Uterus (tissue), 4 donors: Measurements from ENCODE around the gene FMN1. TPM values are rescaled to one million over a fixed set of nuclear protein-coding genes. Genes with fewer than 3 reads are reported as not detected.
"Not testable (repeated sequence)": the region's sequence is repeated elsewhere in the genome, so short reads cannot be mapped to it uniquely, and the experiment has no call there.

Experiments used
- DNase-seq, 2 donors: peaks; one replicate each; pipeline ENCODE4 v3.0.0-alpha.2; 2019 to 2020
- H3K27ac ChIP-seq, 2 donors: fragments of 200-600 bp; sonication (generic); 1 replicate in 1 of 2; 2 replicates in 1 of 2; pipeline ENCODE4 v1.5.1; 2016 to 2018
- H3K27me3 ChIP-seq, 2 donors: fragments of 200-600 bp; sonication (generic); one replicate each; pipeline ENCODE4 v1.5.1; 2018 to 2019; ENCODE audit warnings: control low read depth in 1 of 2
- H3K36me3 ChIP-seq, 2 donors: fragments of 200-600 bp; sonication (generic); one replicate each; pipeline ENCODE4 v1.5.1; 2019; ENCODE audit warnings: control low read depth in 1 of 2
- H3K4me1 ChIP-seq, 2 donors: fragments of 200-600 bp; sonication (generic); one replicate each; pipeline ENCODE4 v1.5.1; 2018 to 2019; ENCODE audit warnings: control low read depth in 1 of 2
- H3K4me3 ChIP-seq, 2 donors: fragments of 200-600 bp; sonication (generic); 1 replicate in 1 of 2; 2 replicates in 1 of 2; pipeline ENCODE4 v1.5.1; 2018 to 2019; ENCODE audit warnings: mild to moderate bottlenecking in 1 of 2
- H3K9me3 ChIP-seq, 2 donors: fragments of 200-600 bp; sonication (generic); one replicate each; pipeline ENCODE4 v1.5.1; 2019; ENCODE audit warnings: control low read depth in 1 of 2
- POLR2A ChIP-seq, 2 donors: fragments of 450-650 bp; IDR thresholded peaks; one replicate each; pipeline ENCODE4 v1.6.1; 2016; ENCODE audit warnings: antibody characterized with exemption in 2 of 2, mild to moderate bottlenecking in 1 of 2, moderate library complexity in 1 of 2
- intact Hi-C: fragments of 100-400 bp; cut with DNase I; formaldehyde crosslinking; loops from one replicate; pipeline ENCODE4 v1.15.1; 2023; ENCODE audit warnings: low total_unique reads
- total RNA-seq, 4 donors: library from RNA; depleted of rRNA in 3 of 4; stranded (reverse); fragments of >200 nt in 3 of 4; gene quantifications; one replicate each; pipeline versions ENCODE4 v1.1.0 to v1.2.4, GENCODE V29; 2014 to 2023
- TF ChIP-seq, protein P1 (sequence below), 4 experiments: fragments of 200-600 bp in 2 of 4; fragments of 450-650 bp in 2 of 4; sonication (generic) in 2 of 4; IDR thresholded peaks; one replicate each; pipeline ENCODE4 v1.5.1; 2016 to 2019; ENCODE audit warnings: antibody characterized with exemption in 4 of 4, mild to moderate bottlenecking in 2 of 4, moderate library complexity in 1 of 4
- donor health status: DM: yes; HTN: yes; CAD: no.

Gene FMN1
- total RNA-seq, 4 donors from 2014 or later: 1.3 to 9.3 (median 5.0) TPM

DNA sequence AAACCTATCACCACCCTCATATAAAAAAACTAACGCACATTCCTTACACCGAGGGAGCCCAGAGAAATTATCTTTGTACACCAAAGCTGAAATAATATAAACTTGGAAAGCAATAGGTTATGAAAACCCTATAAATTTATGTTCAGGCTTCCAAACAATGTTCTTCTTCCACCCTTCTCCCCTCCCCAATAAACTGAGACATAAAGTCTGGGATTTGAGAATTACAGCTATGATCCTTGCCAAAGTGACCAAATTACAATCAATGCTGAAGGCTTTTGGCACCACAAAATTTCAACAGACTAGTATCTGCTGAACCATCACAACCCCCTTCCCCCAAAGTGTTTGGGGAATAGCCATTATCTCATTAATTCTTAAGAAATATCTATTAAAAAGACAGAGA lies 237.8 kb downstream of the FMN1 start:
- H3K36me3 ChIP-seq: no peaks in the 10 kb centered on the region
- no peaks in the 10 kb centered on the region for H3K9me3 ChIP-seq
- H3K4me3 ChIP-seq: no peak overlapping the region
- no peaks in the 10 kb centered on the region for H3K27me3 ChIP-seq
- H3K27ac ChIP-seq: no peak overlapping the region
- intact Hi-C loops: no loop called here
- H3K4me1 ChIP-seq: no peaks in the 10 kb centered on the region
- TF ChIP-seq, protein P1, sequence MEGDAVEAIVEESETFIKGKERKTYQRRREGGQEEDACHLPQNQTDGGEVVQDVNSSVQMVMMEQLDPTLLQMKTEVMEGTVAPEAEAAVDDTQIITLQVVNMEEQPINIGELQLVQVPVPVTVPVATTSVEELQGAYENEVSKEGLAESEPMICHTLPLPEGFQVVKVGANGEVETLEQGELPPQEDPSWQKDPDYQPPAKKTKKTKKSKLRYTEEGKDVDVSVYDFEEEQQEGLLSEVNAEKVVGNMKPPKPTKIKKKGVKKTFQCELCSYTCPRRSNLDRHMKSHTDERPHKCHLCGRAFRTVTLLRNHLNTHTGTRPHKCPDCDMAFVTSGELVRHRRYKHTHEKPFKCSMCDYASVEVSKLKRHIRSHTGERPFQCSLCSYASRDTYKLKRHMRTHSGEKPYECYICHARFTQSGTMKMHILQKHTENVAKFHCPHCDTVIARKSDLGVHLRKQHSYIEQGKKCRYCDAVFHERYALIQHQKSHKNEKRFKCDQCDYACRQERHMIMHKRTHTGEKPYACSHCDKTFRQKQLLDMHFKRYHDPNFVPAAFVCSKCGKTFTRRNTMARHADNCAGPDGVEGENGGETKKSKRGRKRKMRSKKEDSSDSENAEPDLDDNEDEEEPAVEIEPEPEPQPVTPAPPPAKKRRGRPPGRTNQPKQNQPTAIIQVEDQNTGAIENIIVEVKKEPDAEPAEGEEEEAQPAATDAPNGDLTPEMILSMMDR (IDR thresholded peaks at IDR 0.05): no peak
- TF ChIP-seq POLR2A (IDR thresholded peaks at IDR 0.05): no peak
- DNase-seq: no peak

DNA sequence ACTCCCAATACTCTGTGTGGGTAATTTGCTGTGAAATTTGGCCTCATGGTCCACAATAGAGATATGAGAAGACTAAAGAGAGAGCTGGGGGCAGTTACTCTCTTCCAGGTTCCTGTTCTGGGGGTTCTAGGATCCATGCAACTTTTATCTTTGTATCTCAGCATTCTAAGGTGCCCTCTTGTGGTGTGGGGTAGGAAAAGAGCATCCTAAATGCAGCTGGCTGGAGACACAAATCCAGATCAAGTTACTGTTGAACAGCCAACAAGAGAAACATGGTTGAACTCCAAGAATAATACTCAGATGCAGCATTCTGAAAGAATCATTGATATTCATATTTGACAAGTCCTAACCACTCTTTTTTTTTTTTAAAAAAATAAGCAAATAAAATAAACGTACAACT lies 238.5 kb downstream of the FMN1 start:
- Histone ChIP-seq H3K27ac (no peak overlapping the region), H3K4me1 (no peaks in the 10 kb centered on the region), H3K27me3 (no peaks in the 10 kb centered on the region), H3K36me3 (no peaks in the 10 kb centered on the region), H3K9me3 (no peaks in the 10 kb centered on the region), H3K4me3 (no peak overlapping the region)
- no peak for DNase-seq
- TF ChIP-seq, protein P1 (IDR thresholded peaks at IDR 0.05): peak in 1 of 4 experiments; percentile 30
- no peak for TF ChIP-seq POLR2A (IDR thresholded peaks at IDR 0.05)
- intact Hi-C loops: no loop called here

DNA sequence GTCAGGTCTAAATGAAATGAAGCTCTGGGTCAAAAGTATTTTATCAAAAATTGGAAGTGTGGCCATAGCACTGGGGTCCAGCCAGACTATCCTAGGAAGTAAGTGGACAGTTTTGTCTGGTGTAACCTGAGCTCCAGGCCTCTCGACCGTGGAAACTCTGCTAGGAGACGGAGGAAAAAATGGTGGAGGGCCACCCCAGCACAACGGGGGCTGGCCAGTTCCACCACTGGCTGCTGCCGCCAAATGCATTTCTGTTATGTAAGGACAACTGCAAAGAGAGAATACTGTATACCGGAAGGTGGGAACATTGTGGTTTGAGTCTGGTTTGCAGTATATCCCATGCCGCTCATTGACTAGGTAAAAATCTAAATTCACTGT lies 241.0 kb downstream of the FMN1 start:
- no peak for DNase-seq
- intact Hi-C loops: no loop called here
- Histone ChIP-seq H3K27me3 (no peaks in the 10 kb centered on the region), H3K27ac (no peak overlapping the region), H3K4me1 (no peaks in the 10 kb centered on the region), H3K9me3 (no peaks in the 10 kb centered on the region), H3K36me3 (no peaks in the 10 kb centered on the region), H3K4me3 (no peak overlapping the region)
- no peak for TF ChIP-seq POLR2A (IDR thresholded peaks at IDR 0.05)
- TF ChIP-seq, protein P1 (IDR thresholded peaks at IDR 0.05): no peak

DNA sequence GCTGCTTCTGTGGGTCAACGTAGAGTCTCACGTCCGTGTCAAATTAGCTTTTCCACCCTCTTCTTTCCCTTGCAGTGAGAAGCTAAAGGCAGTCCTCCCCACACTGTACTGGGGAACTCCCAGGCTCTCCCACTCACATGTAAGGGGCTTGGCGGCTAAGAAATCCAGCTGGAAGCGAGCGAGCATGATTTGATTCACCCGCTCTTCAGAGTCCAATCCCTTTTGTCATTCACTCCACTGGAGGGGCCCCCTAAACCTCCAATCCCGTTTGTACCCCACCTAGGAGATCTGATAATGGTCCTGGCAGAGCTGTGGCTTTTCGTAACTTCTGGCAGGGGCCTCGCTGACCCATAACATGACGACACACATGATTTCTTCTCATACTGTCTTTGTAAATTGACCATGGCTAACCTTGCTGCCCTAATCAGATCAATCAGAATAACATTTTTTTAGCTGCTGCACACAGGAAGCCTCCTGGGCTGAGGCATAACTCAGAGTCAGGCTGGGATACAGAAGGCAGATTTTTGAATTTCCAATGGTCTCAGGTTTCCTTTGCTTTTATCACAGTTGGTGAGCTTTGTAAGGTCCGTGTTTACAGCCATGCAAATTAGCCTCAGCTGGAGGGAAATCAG lies 241.5 kb downstream of the FMN1 start:
- intact Hi-C loops: no loop called here

DNA sequence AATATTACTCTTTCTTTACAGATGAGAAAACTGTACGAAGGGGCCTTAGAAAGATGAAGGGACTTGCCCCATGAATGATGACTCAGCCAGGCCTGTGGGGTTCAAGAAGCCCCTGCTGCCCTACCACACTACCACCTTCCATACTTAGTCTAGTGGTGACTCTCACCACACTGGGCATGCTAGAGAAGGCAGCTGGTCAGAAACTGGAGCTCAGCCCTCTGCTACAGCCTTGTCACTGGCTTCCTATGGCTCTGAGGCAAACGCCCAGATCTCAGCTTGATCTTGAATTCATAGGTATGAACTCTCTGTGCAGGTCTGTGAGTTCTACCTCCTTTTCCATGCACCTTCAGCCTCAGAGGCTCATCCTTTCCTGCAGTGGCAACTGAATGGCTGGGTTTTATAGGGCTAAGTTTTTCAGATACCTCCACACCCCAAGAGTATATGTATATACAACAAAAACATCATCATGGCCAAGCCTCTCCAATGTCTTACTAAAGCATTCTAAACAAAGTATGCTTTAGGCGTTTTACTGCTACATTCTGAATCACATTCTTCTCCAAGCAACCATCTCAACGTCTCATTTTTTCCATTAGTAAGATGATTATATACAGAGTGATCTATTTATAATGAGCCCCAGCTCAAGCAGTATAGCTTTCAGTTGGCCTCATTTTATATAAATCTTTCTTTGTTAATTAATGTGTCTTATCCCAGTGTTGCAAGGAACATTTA lies 242.6 kb downstream of the FMN1 start:
- H3K27ac ChIP-seq: no peak overlapping the region
- H3K27me3 ChIP-seq: no peaks in the 10 kb centered on the region
- H3K4me3 ChIP-seq: no peak overlapping the region
- H3K4me1 ChIP-seq: no peaks in the 10 kb centered on the region
- DNase-seq: no peak
- no peaks in the 10 kb centered on the region for H3K36me3 ChIP-seq
- intact Hi-C loops: no loop called here
- TF ChIP-seq, protein P1 (IDR thresholded peaks at IDR 0.05): no peak
- no peak for TF ChIP-seq POLR2A (IDR thresholded peaks at IDR 0.05)
- H3K9me3 ChIP-seq: no peaks in the 10 kb centered on the region

More for the DNA sequence above, 241.5 kb downstream of the FMN1 start:
- no peaks in the 10 kb centered on the region for H3K4me1 ChIP-seq
- H3K36me3 ChIP-seq: no peaks in the 10 kb centered on the region
- H3K9me3 ChIP-seq: no peaks in the 10 kb centered on the region
- H3K4me3 ChIP-seq: no peak overlapping the region
- peak in 1 of 2 donors; percentile 33 for DNase-seq
- TF ChIP-seq POLR2A (IDR thresholded peaks at IDR 0.05): no peak
- TF ChIP-seq, protein P1 (IDR thresholded peaks at IDR 0.05): no peak
- H3K27me3 ChIP-seq: no peaks in the 10 kb centered on the region
- no peak overlapping the region for H3K27ac ChIP-seq

DNA sequence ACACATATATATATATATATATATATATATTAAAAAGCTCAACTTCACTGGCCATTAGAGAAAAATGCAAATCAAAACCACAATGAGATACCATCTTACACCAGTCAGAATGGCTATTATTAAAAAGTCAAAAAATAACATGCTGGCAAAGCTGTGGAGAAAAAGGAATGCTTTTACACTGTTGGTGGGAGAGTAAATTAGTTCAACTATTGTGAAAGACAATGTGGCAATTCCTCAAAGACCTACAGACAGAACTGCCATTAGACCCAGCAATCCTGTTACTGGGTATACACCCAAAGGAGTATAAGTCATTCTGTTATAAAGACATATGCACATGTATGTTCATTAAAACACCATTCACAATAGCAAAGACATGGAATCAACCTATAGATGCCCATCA lies 244.5 kb downstream of the FMN1 start:
- H3K27ac ChIP-seq, DNase-seq, H3K4me3 ChIP-seq, H3K4me1 ChIP-seq, H3K36me3 ChIP-seq, H3K9me3 ChIP-seq, H3K27me3 ChIP-seq, intact Hi-C loops: not testable (repeated sequence)
